Cerebellar nuclear complex (tissue), 1 donor: ENCODE results near the gene EFNA5.

Experiments
- DNase-seq, 2 experiments: peaks; one replicate each; lab custom pipeline; 2025; lab: John Stamatoyannopoulos, UW

Gene EFNA5

DNA sequence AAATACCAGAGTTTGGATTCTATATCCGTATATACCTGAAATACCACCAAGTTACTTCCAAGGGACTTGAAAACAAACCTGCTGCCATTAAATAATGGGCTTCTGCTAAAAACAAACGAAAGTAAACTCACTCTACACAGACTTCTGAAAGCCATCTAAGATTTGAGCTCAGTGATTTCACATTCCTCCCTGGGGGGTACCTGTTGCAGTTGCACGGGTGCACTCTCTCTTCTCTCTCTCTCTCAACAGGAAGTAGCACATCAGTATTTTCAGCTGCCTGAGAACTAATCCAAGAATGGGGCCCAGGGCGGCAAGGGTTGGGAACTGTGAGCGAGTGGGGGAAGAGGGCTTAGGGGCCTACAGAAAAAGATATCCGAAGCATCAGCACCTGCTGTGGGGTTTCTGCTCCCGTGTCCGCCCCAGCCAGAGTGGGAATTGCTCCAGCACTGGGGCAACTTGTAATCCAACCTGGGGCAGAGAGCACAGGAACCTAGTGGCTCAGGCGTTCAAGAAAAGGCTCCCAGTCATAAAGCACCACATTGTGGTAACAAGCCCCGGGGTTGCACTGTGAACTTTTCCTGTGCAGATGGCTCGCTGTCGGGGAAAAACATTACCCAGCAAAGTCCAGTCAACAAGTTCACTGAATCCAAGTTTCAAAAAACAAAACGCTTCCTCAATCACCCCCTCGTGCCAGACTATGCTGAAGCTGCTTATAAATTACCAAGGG lies 99.8 kb downstream of the EFNA5 start:
- no peak for DNase-seq

DNA sequence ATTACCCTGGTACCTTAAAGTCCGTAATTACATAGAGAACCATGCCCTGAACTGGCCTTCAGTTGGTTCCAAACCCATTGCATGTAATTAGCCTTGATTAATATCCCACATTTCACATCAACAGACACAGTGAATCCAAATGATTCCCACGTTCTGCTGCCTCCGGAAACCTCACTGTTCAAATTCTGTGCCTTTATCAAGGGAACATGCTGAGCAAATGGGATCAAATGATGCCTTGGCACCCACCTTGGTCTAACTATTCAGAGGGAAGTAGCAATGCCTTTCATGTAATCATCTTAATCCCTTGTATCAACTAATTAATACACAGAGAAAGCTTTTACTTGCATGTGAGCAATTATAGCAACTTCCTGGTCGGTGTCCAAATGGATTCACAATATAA lies 100.6 kb downstream of the EFNA5 start:
- DNase-seq = no peak

DNA sequence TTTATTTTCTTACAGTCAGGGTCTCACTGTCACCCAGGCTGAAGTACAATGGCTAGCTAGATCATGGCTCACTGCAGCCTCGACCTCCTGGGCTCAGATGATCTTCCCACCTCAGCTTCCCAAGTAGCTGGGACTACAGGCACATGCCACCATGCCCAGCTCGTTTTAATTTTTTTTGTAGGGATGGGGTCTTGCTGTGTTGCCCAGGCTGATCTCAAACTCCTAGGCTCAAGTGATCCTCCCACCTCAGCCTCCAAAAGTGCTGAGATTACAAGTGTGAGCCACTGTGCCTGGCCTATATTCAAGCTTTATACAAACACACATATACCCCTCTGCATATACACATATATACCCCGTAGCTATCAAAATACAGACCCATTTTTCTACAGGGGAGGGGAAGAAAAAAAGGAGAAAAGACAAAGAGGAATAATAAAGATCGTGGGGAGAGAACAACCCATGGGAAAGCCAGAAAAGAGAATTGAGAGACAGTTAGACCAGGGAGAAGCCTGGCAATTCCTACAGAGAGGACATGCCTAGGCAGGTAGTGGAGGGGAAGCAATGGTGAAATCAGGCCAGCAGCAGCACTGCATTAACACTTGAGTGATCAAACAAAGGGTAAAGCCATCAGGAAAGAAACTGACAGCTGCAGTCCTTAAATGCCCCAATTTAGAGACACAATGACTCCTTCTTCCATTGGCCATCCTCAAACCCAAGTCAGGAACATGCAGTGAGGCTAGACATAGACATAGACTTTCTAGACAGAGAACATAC lies 102.7 kb downstream of the EFNA5 start:
- DNase-seq = no peak

DNA sequence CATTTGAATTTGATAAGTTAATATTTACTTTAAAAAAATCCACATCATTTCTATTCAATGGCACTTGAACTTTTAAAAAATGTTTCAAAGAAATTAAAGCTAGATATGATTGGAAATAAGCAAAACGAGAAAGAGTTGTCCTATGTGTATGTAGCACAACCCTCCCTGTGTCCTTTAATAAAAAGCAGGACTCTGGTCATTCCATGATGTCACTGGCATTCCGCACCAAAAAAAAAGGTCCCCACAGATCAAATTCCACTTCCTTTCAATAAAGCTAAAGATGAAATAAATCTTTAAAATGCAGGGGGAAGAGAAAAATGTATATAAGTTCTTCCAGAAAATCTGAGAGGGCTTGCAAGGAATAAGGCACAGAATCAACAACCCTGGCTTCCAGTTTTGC lies 103.8 kb downstream of the EFNA5 start:
- DNase-seq = no peak

DNA sequence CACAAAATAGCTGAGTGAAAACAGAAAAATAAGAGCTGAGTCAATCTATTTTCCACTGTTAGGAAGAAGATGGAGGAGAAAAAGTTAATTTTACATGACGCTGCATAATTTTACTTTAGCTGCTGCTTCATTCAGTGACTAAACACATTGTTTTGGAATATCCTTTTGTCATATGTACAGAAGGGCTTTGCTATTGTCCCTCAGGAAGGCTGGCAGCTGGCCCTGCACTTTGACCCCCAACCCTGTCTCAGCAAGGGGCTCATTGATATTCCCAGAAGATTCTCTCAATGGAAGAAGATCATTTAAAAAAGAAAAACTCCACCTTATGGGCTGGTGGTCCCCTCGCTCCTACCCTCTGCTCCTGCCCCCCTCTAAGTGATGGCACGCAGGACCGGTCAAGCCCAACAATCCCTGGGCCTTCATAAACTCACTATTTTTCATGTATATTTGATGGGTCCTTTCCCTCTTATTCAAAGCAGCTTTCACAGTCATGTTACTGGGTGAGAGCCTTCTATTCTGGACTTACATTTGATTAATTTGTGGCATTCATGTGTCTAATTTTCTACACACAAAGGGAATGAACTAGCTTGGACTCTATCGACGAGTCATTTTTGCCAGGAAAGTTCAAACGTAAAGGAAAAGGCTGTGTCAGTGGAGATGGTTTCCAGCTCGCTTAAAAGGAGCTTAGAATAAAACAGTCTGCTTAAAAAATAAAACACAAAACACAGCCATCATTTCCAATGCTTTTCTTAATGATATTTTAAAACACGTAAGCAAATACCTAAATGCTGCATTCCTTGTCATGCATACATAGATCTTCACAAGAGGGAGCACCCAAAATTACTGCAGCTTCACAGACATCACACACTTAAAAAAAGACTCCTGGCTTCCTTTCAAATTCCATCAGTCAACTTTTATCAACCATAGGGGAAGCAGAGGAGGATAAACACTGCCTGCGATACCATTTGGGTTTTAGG lies 104.7 kb downstream of the EFNA5 start:
- DNase-seq = no peak

DNA sequence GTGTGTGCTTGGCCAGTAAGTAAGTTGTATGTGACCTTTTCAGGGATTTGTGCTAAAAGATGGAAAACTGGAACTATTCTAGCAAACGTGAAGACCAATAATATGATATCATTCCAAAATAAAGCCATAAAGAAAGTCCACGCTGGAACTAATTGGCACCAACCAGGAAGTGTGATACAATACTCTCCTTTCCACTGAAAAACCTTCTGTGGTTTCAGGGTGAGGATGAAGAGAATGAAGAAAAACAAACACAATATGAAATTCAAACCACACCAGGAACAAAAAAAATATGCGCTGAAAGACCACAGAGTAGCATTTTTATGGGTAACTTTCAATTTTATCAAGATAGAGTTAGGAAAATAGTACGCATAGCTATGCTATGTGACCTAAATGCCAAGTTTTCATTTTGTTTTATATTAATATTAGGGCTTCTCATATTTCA lies 105.8 kb downstream of the EFNA5 start:
- no peak for DNase-seq

DNA sequence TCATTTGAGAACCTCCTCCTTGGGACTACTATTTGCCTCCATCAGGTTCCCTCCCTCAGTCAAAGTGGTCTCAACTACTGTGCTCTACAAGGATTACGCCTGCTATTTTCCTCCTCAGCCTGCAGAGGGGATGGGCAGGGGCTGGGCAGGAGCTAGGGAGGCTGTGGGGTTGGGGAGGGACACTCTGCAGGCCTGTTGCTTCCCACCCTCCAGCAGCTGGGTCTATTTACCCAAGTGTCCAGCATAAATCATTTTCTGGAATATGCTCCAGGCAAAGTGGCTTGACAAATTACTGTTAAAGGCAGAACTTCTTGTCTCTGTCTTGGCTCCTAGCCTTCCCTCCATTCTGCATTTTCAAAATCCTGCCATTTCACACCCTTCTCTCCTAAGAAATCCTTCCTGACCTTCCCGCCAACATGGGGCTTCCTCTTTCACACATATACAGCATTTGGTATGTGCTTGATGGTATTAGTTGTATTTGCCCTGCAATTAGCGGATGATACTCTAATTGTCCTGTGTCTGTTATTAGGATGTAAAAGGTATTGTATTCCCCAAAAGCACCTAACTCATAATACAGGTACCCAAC lies 106.7 kb downstream of the EFNA5 start:
- no peak for DNase-seq

DNA sequence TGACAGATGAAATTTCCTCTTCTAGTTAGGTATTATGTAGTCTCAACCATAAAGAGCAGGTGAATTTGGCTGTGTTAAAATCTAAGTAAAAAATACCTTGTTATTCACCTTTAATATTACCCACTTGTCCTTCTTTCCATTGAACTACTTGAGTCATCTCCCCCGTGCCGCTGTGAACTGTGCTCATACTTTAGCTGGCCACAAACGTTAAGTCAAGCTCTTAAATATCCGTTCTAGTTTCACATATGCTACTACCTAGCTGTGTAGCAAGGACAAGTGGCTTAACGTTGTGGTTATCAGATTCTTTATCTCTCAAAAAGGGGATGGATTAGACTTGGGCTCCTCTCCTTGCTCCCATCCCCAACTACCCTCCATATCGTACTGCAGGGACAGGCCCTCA lies 110.4 kb downstream of the EFNA5 start:
- DNase-seq = no peak

DNA sequence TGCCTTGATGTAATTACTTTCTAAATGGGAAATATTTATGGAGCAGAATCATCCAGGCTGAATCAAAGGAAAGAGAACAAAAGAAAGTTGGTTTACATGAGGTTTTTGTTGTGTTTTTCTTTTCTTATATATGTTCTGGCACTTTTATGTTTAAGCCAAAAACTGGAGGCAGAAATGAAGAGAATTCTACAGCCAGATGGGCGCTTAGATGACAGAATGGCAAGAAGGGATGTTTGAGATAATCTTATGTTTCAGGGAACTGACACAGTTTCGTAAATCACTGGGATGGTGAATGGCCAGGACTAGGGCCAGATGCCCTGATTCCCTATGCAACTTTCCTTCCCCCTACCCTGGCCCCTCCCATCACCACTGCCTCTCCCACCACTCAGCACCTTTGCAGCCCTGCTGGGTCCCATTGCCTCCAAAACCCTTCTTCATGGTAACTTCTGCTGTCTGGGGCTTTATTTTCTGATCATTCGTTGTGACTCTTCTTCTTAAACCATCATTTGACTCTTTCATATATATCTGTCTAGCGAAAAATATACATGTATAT lies 111.8 kb downstream of the EFNA5 start:
- no peak for DNase-seq

DNA sequence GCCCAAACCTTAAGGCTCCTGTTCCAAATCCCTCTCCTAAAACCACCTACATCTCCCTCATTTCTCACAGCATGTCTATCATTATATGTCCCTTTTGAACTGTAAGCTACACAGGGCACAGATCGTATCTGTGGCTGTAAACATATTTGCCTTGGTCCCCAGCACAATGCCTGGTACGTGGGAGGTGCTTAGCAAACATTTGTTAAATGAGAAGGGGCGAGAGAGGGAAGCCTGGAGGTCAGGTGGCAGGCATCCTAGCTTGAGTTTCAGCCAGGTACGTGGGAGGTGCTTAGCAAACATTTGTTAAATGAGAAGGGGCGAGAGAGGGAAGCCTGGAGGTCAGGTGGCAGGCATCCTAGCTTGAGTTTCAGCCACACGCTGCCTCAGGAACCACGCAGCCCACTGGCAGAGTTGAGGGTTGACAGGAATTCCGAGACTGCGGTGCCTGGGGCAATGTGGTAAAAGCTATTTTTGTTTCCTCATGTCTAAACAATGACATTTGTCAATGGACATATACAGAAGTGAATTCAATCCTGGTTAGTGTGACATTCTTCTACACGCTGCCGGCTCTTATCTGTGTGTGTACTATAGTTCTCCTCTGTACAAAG lies 113.6 kb downstream of the EFNA5 start:
- no peak for DNase-seq

DNA sequence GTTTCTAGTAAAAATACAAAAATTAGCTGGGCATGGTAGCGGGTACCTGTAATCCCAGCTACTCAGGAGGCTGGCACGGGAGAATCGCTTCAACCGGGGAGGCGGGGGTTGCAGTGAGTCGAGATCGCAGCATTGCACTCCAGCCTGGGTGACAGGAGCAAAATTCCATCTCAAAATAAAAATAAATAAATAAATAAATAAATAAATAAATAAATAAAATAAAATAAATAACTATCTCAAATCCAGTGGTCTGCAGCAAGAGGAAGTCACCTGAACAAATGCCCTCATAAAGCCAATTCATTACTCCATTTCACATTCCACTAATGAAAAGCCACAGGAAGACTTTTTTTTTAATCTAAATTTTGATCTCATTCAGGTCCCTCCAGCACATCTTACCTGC lies 114.2 kb downstream of the EFNA5 start:
- DNase-seq = no peak

DNA sequence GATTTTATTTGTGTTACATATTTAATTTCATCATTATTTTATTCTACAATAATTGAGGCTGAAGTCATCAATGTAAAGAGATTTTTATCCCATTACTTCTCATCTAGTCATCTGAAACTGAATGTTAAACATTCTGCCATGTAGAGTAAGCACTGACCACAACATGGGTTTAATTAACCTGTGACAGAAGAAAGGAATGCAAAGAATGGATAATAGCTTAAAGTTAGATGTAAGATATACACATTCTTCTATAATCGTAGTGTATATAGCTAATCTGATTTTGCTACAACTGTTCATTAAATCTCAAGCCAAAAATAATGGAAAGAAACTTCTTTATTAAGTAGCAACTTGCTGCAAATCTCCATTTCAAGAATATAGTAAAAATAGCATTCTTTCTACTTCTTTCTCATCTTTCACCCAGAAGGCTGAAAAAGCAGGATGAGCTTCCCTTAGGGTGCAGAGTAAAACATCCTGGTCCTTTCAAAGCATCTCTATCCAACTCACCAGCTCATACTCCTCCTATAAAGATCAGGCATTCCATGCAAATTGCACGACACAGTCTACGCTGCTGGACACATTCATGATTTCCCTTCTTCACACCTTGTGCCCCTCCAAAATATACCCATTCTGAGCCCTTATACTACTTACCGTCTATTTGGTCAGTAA lies 115.2 kb downstream of the EFNA5 start:
- no peak for DNase-seq

DNA sequence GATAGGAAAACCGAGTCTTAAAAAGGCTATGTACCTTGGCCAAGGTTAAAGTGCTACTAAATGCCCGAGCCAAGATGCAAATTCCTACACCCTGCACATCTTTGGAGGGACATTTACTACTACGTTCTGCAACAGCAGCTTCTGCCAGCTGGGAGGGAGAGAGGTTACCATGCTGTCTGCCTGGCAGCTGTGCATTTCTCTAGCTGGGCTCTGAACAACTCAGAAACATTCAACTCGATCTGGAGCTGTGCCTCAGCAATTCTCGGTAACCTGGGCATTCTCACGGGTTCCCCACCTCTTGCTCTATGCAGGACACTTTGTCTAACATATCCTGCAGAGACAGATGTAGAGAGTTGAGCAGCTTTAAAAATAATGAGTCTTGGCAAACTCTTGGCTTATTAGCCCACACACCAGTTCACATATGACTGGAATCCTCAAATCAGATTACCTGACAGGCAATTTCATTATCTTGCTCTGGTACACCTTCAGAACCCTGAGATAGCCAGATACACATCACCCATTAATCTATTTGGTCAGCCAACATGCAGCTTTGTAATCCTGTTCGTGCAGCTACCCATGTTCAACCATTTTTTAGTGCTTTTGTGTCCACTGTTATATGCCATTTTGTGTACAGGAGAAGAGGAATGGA lies 115.8 kb downstream of the EFNA5 start:
- no peak for DNase-seq

DNA sequence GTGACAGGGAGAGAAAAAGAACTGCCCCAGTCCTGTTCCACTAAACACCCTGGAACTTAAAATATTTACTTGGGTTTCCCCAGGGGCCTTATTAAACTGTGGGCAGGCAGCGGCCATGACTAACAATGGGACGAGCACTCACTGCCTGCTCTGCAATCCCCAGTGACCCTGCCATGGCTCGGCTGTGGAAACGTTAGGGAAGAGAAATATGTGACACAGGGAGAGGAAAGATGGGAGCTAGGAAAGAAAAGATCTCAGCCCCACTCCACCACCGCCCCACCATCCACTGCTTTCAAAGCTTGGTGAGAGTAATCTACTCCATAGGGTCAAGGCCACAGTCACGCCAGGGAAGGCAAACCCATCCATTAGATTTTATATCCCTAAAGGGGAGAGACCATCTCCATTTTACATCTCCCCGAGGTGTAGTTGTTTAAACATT lies 117.6 kb downstream of the EFNA5 start:
- no peak for DNase-seq

DNA sequence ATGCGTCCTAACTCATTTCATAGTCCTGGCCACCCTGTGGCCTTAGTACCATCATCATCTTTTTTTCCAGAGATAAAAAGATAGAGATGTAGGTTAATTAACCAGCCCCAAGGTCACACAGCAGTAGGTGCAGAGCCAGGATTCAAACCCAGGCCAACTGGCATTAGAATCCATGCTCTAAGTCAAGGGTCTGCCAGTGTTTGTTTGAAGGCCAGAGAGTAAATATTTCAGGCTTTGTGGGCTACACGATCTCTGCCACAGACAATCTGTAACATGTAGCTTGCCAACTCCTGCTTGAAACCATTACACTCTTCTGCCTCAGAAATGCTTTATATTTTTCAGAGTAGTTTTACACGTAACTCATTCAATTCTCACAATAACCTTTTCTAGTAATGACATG lies 119.6 kb downstream of the EFNA5 start:
- DNase-seq = no peak

DNA sequence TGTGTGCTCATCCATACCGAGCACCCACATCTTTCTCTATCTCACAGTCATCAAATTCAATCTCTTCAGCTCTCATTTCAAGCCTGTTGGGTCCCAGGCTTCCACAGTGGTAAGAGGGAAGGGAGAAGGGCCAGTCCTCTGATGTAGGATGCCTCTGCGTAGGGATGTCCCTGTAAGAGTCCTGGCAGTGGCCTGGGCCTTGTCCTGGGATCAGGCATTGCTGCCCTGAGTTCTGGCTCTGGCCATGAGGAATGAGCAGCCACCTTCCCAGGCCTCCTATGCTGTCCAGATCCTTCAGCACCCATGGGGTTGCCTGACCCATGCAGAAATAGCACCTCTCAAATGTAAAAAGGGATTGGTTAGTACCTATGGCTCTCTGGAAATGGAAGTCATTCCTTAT lies 121.2 kb downstream of the EFNA5 start:
- DNase-seq = no peak

DNA sequence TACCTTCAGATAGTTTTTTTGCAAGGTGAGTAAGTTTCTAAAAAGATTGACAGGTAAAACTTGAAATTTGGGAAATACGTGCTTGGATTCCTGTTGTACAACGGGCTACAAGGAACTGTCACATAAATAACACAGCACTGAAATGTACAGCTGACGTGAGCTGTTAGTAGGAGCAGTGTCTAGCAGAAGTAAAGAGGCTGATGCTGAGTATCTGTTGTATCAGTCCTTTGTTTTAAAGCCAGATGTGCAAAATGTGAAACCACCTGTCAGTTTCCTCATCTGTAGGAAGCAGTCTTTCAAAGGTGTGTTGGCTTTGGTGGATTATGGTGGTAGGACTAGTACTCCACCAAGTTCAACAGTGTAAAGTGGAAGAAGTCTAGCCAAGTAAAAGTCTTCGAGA lies 122.3 kb downstream of the EFNA5 start:
- DNase-seq = no peak

DNA sequence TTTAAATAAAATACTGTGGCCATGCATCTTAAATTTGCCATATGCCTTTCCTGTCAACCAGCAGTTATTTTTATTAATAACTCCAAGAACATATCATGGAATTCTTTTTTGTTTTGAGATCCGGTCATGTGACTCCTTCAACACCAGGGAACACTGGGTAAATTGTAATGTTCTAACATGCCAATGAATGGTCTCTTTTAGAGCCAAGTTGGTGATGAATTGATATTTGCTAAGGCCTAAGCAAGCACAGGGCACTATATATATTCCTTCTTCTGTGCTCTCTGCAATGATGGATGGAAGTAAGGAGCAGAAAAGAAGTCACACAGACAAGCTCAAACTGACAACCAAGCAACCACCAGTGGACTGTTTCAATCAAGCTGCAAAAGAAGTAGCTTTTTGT lies 124.0 kb downstream of the EFNA5 start:
- no peak for DNase-seq

DNA sequence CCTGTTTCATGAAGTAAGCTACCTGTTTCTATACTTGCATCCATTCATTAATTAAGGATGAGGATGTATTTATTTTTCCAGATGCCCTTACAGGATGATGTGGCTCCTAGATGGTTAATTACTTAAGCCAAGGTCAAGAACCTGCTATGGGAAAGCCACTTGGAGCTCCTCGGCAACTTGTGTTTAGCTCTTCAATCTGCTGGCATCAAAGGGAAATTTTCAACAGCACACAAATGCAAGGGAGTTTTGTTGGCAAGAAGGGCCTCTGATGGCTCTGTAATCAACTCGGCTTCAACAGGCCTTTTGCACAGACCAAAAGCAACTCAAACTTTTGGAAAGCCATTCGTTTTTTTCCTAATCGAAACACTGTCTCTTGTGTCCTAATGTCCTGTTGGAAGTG lies 125.3 kb downstream of the EFNA5 start:
- DNase-seq = no peak

DNA sequence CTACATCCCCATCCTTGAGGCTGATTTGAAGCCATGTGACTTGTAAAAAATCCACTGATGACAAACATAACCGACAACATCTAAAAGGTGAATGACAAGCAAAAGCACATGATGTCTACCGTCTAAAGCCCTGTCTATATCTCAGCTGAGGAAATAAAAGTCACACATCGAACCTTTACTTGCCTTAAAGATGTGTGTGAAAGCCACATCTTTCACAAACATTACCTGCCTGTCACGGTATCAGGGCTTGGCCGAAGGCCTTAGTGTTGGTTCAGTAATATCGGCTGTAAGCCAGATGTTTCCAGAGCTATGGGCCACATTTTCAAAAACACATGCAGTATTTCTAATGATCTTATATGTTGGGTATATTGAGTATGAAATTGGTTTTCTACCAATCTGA lies 125.8 kb downstream of the EFNA5 start:
- no peak for DNase-seq
